ENCODE data around the gene MRTO4. TPM values are rescaled to one million over a fixed set of nuclear protein-coding genes. Genes with fewer than 3 reads are reported as not detected.

The MRTO4 gene
- total and polyA plus RNA-seq, 10 of the 15 experiments (the other 5 are each of a cell fraction or from before 2014, with no cell fraction given): 43.5 to 99.5 (median 69.7) TPM

- TF ChIP-seq MEF2B (IDR thresholded peaks at IDR 0.05; ENCODE audit: partially characterized antibody, poor library complexity, severe bottlenecking) (no peak), POU2F2 (IDR thresholded peaks at IDR 0.05; ENCODE audit: borderline replicate concordance, low read depth, low read length) (no peak)
- ChIA-PET POLR2A (no interaction called here), RAD21 (ENCODE audit: unreplicated experiment) (no interaction called here), SMC1A (ENCODE audit: uncharacterized antibody, unreplicated experiment) (interaction anchor here (1.6 kb wide), 1 partner anchor 9 kb away, joined by 7 read pairs; no protein-coding TSS in a partner anchor), CTCF (no interaction called here)
- H3K4me1 ChIP-seq (ENCODE audit: control insufficient read depth, insufficient read depth, low read length): peaks cover 13% of the 10 kb centered on the region
- intact Hi-C loops (cut with micrococcal nuclease; ENCODE audit: unreplicated experiment) (loop anchor here (10.0 kb wide), 1 partner anchor 249 kb away; the partner anchor contains the start of gene IFFO2), in situ Hi-C loops (cut with MboI) (no loop called here)
- H3K9ac ChIP-seq (ENCODE audit: control insufficient read depth, insufficient read depth, low read length): no peak overlapping the region
- no peak overlapping the region for H3K27ac ChIP-seq (ENCODE audit: control insufficient read depth, insufficient read depth)
- H3K4me2 ChIP-seq (ENCODE audit: control insufficient read depth, insufficient read depth): no peak overlapping the region
- no peaks in the 10 kb centered on the region for H3K27me3 ChIP-seq (replicated peaks in 1 of 2; ENCODE audit: control insufficient read depth in 2 of 2, insufficient read depth in 2 of 2, low read length in 1 of 2)
- H2AFZ ChIP-seq (ENCODE audit: control insufficient read depth, low read depth, low read length): no peak overlapping the region
- peaks cover 5 to 12% of the 10 kb centered on the region in 2 experiments; a peak in 3 of 4 replicates for H3K36me3 ChIP-seq (ENCODE audit: control insufficient read depth in 2 of 2, insufficient read depth in 2 of 2, low read length in 1 of 2)
- BruUV-seq (replicated peaks): no TSS peak
- WGBS (ENCODE audit: insufficient coverage, insufficient replicate concordance, low lambda C conversion rate, missing lambda C conversion rate): 96% methylated on average over 2 of the region's 2 CpGs
- H3K9me3 ChIP-seq (replicated peaks; ENCODE audit: control insufficient read depth, insufficient read depth, low read length): no peaks in the 10 kb centered on the region
- H4K20me1 ChIP-seq (ENCODE audit: control insufficient read depth, insufficient read depth): no peaks in the 10 kb centered on the region
- ATAC-seq: no peak
- H3K79me2 ChIP-seq (ENCODE audit: control insufficient read depth, insufficient read depth, low read length): peaks cover 68% of the 10 kb centered on the region
- DNase-seq (ENCODE audit: low read depth, low spot score): no peak
- no peak for FAIRE-seq
- no peak overlapping the region for H3K4me3 ChIP-seq
Measured at GRCh38 chr1:19203440-19203839, 48.2 kb upstream of the MRTO4 start.

GRCh38 chr1:19204446-19205266 is 46.9 kb upstream of the MRTO4 start:
- 86% methylated on average over 6 of the region's 6 CpGs for WGBS (ENCODE audit: insufficient coverage, insufficient replicate concordance, low lambda C conversion rate, missing lambda C conversion rate)
- no peak overlapping the region; the same call in 1 of the 2 replicates for H3K9ac ChIP-seq (ENCODE audit: control insufficient read depth, insufficient read depth, low read length)
- H3K4me2 ChIP-seq (ENCODE audit: control insufficient read depth, insufficient read depth): peak overlapping the region; percentile 3; the same call in 1 of the 2 replicates
- in situ Hi-C loops (cut with MboI): no loop called here
- no peaks in the 10 kb centered on the region; the same call in 1 of the 2 replicates for H4K20me1 ChIP-seq (ENCODE audit: control insufficient read depth, insufficient read depth)
- TF ChIP-seq GABPA (IDR thresholded peaks at IDR 0.05; ENCODE audit: low read depth): no peak
- TF ChIP-seq KLF5 (IDR thresholded peaks at IDR 0.05; ENCODE audit: partially characterized antibody): no peak
- TF ChIP-seq NFXL1 (IDR thresholded peaks at IDR 0.05; ENCODE audit: borderline replicate concordance): no peak
- no TSS peak for BruUV-seq (replicated peaks)
- no peak for FAIRE-seq
- SMC1A ChIA-PET (ENCODE audit: uncharacterized antibody, unreplicated experiment): interaction anchor here (0.9 to 2.9 kb wide), 5 partner anchors 9 to 97 kb away, joined by 3 to 10 read pairs (median 4); no protein-coding TSS in a partner anchor
- H3K79me2 ChIP-seq (ENCODE audit: control insufficient read depth, insufficient read depth, low read length): peaks cover 79% of the 10 kb centered on the region
- H2AFZ ChIP-seq (ENCODE audit: control insufficient read depth, low read depth, low read length): no peak overlapping the region
- intact Hi-C loops (cut with micrococcal nuclease; ENCODE audit: unreplicated experiment): loop anchor here (10.0 kb wide), 1 partner anchor 250 kb away; the partner anchor contains the start of gene IFFO2
- H3K4me1 ChIP-seq (ENCODE audit: control insufficient read depth, insufficient read depth, low read length): peaks cover 13% of the 10 kb centered on the region
- no peak for ATAC-seq
- RAD21 ChIA-PET (ENCODE audit: unreplicated experiment): interaction anchor here (1.4 to 1.7 kb wide), 2 partner anchors 31 to 36 kb away, joined by 4 read pairs; no protein-coding TSS in a partner anchor
- CTCF ChIA-PET: no interaction called here
- peak overlapping the region; percentile 13; the same call in 1 of the 2 replicates for H3K4me3 ChIP-seq
- H3K36me3 ChIP-seq (ENCODE audit: control insufficient read depth in 2 of 2, insufficient read depth in 2 of 2, low read length in 1 of 2): peaks cover 0 to 4% of the 10 kb centered on the region in 2 experiments; a peak in 2 of 4 replicates
- H3K9me3 ChIP-seq (replicated peaks; ENCODE audit: control insufficient read depth, insufficient read depth, low read length): no peaks in the 10 kb centered on the region
- H3K27me3 ChIP-seq (replicated peaks in 1 of 2; ENCODE audit: control insufficient read depth in 2 of 2, insufficient read depth in 2 of 2, low read length in 1 of 2): no peaks in the 10 kb centered on the region
- H3K27ac ChIP-seq (ENCODE audit: control insufficient read depth, insufficient read depth): no peak overlapping the region
- POLR2A ChIA-PET: interaction anchor here (0.5 kb wide), 1 partner anchor 64 kb away, joined by 3 read pairs; no protein-coding TSS in a partner anchor
- DNase-seq (ENCODE audit: low read depth, low spot score): no peak

All from GM12878 (cell line).